Endothelial cell of umbilical vein (primary cell): Measurements from ENCODE around the gene CPEB2.

Experiments used
- EZH2 ChIP-seq: IDR thresholded peaks from 2 replicates; pipeline ENCODE4 v1.6.1; 2012; ENCODE audit warnings: borderline replicate concordance, low read depth, mild to moderate bottlenecking, moderate library complexity, low read length, inconsistent platforms; ENCODE audit not compliant: severe bottlenecking
- FOS ChIP-seq: IDR thresholded peaks from 2 replicates; pipeline ENCODE4 v1.6.1; 2011; ENCODE audit warnings: mild to moderate bottlenecking, low read length, moderate library complexity, borderline replicate concordance; ENCODE audit not compliant: insufficient read depth
- GATA2 ChIP-seq: IDR thresholded peaks from 2 replicates; pipeline ENCODE4 v1.7.0; 2011; ENCODE audit warnings: low read depth, mild to moderate bottlenecking, moderate library complexity, mixed read lengths, low read length; ENCODE audit not compliant: insufficient read length, insufficient read depth
- JUN ChIP-seq: IDR thresholded peaks from 2 replicates; pipeline ENCODE4 v1.6.1; 2011; ENCODE audit warnings: borderline replicate concordance, low read depth; ENCODE audit not compliant: insufficient read length, insufficient read depth
- POLR2A ChIP-seq: IDR thresholded peaks from 2 replicates; pipeline ENCODE4 v1.6.1; 2012; ENCODE audit warnings: low read depth, mild to moderate bottlenecking, control low read depth, low read length
- POLR2AphosphoS5 ChIP-seq: IDR thresholded peaks from 2 replicates; pipeline ENCODE4 v1.6.1; 2012; ENCODE audit warnings: low read depth, mild to moderate bottlenecking, control low read depth, low read length, moderate library complexity; ENCODE audit not compliant: insufficient read depth
- TF ChIP-seq, protein P1 (sequence below), 2 donors: IDR thresholded peaks; 1 replicate in 1 of 2; 2 replicates in 1 of 2; pipeline ENCODE4 v1.5.1; 2011; ENCODE audit warnings: low read length in 2 of 2, mild to moderate bottlenecking in 2 of 2, moderate library complexity in 2 of 2, control low read depth in 1 of 2, inconsistent platforms in 1 of 2, low read depth in 1 of 2; ENCODE audit not compliant: insufficient read depth in 1 of 2; ENCODE audit errors: extremely low read depth in 1 of 2
- TF ChIP-seq, protein P2 (sequence below): IDR thresholded peaks from 2 replicates; pipeline ENCODE4 v1.6.1; 2011; ENCODE audit not compliant: insufficient read depth, insufficient read length

DNA sequence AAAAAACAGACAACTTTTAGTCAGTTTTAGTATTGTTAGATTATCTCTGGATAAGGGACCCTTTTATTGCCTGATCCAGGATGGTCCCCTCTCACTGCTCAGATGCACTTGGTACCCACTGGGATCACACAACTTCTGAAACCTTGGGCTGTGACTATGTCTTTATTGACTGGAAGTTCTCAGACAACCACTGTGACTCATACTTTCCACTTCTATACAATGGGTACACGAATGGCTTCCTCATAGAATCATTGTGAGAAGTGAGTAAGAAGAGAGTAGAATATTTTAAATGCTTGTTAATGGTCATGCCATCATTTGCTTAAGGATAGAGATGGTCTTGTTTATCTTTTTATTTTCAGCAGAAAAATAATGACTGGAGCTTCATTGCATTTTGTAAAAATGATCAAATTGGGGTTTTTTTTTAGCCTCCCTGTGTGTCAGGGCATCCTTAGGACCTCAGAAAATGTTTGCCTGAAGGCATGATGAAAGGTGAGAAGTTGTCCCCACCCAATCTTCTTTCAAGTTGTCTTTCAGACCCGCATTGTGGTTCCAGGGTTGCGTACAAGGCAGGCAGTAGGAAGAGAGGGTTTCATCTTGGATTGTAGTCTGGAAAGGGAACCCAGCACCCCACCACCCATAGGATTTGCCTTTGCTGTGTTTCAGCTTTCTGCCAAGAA, 115.1 kb downstream of the CPEB2 start:
- TF ChIP-seq GATA2 (no peak), POLR2A (no peak), JUN (no peak), EZH2 (no peak), POLR2AphosphoS5 (no peak), FOS (no peak)
- TF ChIP-seq, protein P1, sequence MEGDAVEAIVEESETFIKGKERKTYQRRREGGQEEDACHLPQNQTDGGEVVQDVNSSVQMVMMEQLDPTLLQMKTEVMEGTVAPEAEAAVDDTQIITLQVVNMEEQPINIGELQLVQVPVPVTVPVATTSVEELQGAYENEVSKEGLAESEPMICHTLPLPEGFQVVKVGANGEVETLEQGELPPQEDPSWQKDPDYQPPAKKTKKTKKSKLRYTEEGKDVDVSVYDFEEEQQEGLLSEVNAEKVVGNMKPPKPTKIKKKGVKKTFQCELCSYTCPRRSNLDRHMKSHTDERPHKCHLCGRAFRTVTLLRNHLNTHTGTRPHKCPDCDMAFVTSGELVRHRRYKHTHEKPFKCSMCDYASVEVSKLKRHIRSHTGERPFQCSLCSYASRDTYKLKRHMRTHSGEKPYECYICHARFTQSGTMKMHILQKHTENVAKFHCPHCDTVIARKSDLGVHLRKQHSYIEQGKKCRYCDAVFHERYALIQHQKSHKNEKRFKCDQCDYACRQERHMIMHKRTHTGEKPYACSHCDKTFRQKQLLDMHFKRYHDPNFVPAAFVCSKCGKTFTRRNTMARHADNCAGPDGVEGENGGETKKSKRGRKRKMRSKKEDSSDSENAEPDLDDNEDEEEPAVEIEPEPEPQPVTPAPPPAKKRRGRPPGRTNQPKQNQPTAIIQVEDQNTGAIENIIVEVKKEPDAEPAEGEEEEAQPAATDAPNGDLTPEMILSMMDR (IDR thresholded peaks at IDR 0.05; ENCODE audit: extremely low read depth in 1 of 2, insufficient read depth in 1 of 2, low read depth in 1 of 2, low read length in 2 of 2): no peak
- TF ChIP-seq, protein P2, sequence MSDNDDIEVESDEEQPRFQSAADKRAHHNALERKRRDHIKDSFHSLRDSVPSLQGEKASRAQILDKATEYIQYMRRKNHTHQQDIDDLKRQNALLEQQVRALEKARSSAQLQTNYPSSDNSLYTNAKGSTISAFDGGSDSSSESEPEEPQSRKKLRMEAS: no peak
